LNCaP clone FGC (cell line): ENCODE data around the gene ATP11B.

Experiments
- DNase-seq: peaks from one replicate; pipeline ENCODE4 v3.0.0-alpha.2; 2011; ENCODE audit warnings: low read depth
- H3K4me3 ChIP-seq: 2 replicates; pipeline ENCODE4 v1.5.1; 2011; ENCODE audit warnings: mild to moderate bottlenecking, low read depth, low read length, control low read depth
- CTCF ChIP-seq: IDR thresholded peaks from 2 replicates; pipeline ENCODE4 v1.5.1; 2012; ENCODE audit warnings: mild to moderate bottlenecking; ENCODE audit not compliant: control insufficient read depth, insufficient read depth; ENCODE audit errors: extremely low read depth

The ATP11B gene

GRCh38 chr3:182935803-182936202 lies 142.5 kb downstream of the ATP11B start:
- H3K4me3 ChIP-seq, result no peak overlapping the region
- DNase-seq, result no peak
- TF ChIP-seq CTCF, result no peak

GRCh38 chr3:182936239-182936917 lies 143.1 kb downstream of the ATP11B start:
- H3K4me3 ChIP-seq, result no peak overlapping the region
- DNase-seq, result no peak
- no peak for TF ChIP-seq CTCF

- TF ChIP-seq CTCF, result no peak
- no peak for DNase-seq
- no peak overlapping the region for H3K4me3 ChIP-seq
Measured at GRCh38 chr3:182936918-182937285, 143.6 kb downstream of the ATP11B start.

GRCh38 chr3:182937293-182938051 lies 144.2 kb downstream of the ATP11B start:
- no peak for DNase-seq
- TF ChIP-seq CTCF, result no peak
- no peak overlapping the region for H3K4me3 ChIP-seq

- TF ChIP-seq CTCF, result no peak
- DNase-seq, result no peak
- H3K4me3 ChIP-seq, result no peak overlapping the region
Measured at GRCh38 chr3:182940266-182940808, 147.0 kb downstream of the ATP11B start.

GRCh38 chr3:182941719-182942118 lies 148.4 kb downstream of the ATP11B start:
- no peak for DNase-seq
- TF ChIP-seq CTCF, result no peak
- no peak overlapping the region for H3K4me3 ChIP-seq
